ENCODE results near the gene HNMT. TPM values are rescaled to one million over a fixed set of nuclear protein-coding genes. Genes with fewer than 3 reads are reported as not detected.

Gene HNMT
- total and polyA plus RNA-seq, 11 donors: 4.5 to 38.1 (median 10.2) TPM

DNA sequence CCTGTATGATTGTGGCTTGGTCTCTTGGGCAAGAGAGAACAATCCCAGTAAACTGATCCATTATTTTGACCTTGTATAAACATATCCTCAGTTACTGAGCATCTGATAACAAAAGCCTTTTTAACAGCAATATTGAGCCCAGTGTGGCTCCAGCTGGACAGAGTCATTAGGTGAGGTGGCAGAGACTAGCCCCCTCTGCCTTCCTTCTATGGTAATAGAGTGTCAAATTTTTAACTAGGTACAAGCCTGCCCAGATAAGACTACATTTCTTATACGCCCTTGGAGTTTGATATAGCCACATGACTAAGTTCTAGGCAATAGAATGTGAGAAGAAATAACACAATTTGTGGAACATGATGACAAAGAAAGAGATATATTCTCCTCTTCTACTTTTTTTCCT is 56.2 kb downstream of the HNMT start:
- Histone ChIP-seq H3K9me3 (no peaks in the 10 kb centered on the region), H3K4me3 (no peak overlapping the region), H3K4me1 (peaks cover 0 to 6% (median 0%) of the 10 kb centered on the region in 12 donors), H3K27ac (no peak overlapping the region), H3K27me3 (no peaks in the 10 kb centered on the region), H3K36me3 (peaks cover 0 to 4% (median 0%) of the 10 kb centered on the region in 9 donors)
- 70 to 95% (median 76%) methylated on average over 1 of the region's 1 CpG for WGBS, 4 donors
- intact Hi-C loops (cut with DNase I): no loop called here
- no peak for DNase-seq
- ATAC-seq: no peak
- no peak for TF ChIP-seq POLR2A (IDR thresholded peaks at IDR 0.05)
- no peak for TF ChIP-seq CTCF (IDR thresholded peaks at IDR 0.05)

- DNase-seq: no peak
- Histone ChIP-seq H3K36me3 (no peaks in the 10 kb centered on the region), H3K27ac (no peak overlapping the region), H3K9me3 (no peaks in the 10 kb centered on the region), H3K4me1 (peaks cover 0 to 6% (median 0%) of the 10 kb centered on the region in 12 donors), H3K27me3 (no peaks in the 10 kb centered on the region), H3K4me3 (no peak overlapping the region)
- intact Hi-C loops (cut with DNase I): no loop called here
- 54 to 99% (median 96%) methylated on average over 1 of the region's 1 CpG for WGBS, 4 donors
- no peak for TF ChIP-seq POLR2A (IDR thresholded peaks at IDR 0.05)
- no peak for TF ChIP-seq CTCF (IDR thresholded peaks at IDR 0.05)
- ATAC-seq: no peak
These were observed 56.9 kb downstream of the HNMT start for GRCh38 chr2:138021154-138021553.

GRCh38 chr2:138023298-138023697 is 59.0 kb downstream of the HNMT start:
- TF ChIP-seq CTCF (IDR thresholded peaks at IDR 0.05) (no peak), POLR2A (IDR thresholded peaks at IDR 0.05) (no peak)
- ATAC-seq: no peak
- no peaks in the 10 kb centered on the region for H3K36me3 ChIP-seq
- no peak overlapping the region for H3K4me3 ChIP-seq
- DNase-seq: no peak
- intact Hi-C loops (cut with DNase I): no loop called here
- H3K27ac ChIP-seq: no peak overlapping the region
- 69 to 77% (median 77%) methylated on average over 4 of the region's 4 CpGs for WGBS, 4 donors
- H3K4me1 ChIP-seq: peaks cover 0 to 6% (median 0%) of the 10 kb centered on the region in 12 donors
- H3K9me3 ChIP-seq: no peaks in the 10 kb centered on the region
- H3K27me3 ChIP-seq: no peaks in the 10 kb centered on the region

DNA sequence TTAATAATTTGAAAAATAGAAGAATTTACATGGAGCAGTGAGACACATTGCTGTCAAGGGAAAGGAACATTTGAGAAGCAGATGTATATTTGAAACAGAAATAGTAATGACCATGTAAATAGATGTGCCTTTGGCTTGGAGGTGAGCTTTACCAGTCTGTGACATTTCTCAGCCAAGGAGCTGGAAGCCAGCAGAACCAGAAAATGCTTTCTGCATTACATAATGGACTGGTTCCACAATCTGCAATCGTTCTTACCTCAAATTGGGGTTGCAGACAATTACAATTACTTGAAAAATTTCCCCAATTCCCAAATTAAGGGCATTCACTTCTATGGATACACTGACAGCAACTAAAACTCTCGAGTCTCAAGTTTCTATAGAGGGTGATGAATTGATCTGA is 59.7 kb downstream of the HNMT start:
- peaks cover 0 to 6% (median 0%) of the 10 kb centered on the region in 12 donors for H3K4me1 ChIP-seq
- H3K36me3 ChIP-seq: no peaks in the 10 kb centered on the region
- H3K4me3 ChIP-seq: no peak overlapping the region
- no peak overlapping the region for H3K27ac ChIP-seq
- intact Hi-C loops (cut with DNase I): no loop called here
- H3K27me3 ChIP-seq: no peaks in the 10 kb centered on the region
- 40 to 59% (median 52%) methylated on average over 2 of the region's 2 CpGs for WGBS, 4 donors
- TF ChIP-seq CTCF (IDR thresholded peaks at IDR 0.05) (no peak), POLR2A (IDR thresholded peaks at IDR 0.05) (no peak)
- ATAC-seq (no peak), DNase-seq (no peak)
- H3K9me3 ChIP-seq: no peaks in the 10 kb centered on the region

Data from heart left ventricle (tissue), 16 donors.